ENCODE results near the gene LRRN4CL.
"Not testable (repeated sequence)": the region's sequence is repeated elsewhere in the genome, so short reads cannot be mapped to it uniquely, and the experiment has no call there.

LRRN4CL gene

DNA sequence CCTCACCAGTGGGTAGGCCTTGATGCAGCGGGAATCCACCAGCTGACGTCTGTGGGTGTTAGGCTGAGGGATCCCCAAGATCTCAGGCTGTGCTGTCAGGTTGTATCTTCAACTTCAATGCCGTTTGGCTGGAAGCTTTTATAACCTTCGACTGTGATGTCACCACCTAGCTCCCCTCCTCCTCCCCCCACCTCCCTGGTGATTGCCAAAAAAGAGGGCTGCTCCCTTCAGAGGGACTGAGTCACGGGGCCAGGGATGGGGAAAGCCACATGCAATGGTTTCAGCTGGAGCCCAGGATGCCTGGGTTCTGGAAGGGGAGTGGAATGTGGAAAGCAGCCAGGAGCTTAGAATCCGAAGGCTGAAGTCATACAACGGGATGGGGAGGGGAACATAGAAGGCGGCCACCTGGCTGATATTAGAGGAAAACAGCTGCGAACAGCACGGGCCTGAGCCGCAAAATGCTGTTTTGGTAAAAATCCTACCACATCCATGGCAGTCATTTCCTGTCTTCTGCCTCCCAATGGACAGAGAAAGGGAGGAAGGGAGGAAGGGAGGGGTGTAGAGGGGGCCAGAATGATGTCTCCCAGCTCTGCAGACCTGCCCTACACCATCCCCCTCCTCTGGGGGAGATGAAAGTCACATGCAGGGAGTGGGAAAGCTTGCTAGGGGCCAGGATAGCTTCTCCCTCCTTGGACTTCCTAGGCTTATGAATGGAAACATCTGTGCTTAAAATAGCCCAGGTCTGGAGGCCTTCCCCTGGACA, at the start of gene LRRN4CL:
LRRN4CL (minus strand) TSS at position 110 of the 763 bp plus-strand sequence. CDS start 1,022 bp downstream, outside the sequence.
- DNase-seq (ENCODE audit: low read depth in 3 of 3), result no peak

DNA sequence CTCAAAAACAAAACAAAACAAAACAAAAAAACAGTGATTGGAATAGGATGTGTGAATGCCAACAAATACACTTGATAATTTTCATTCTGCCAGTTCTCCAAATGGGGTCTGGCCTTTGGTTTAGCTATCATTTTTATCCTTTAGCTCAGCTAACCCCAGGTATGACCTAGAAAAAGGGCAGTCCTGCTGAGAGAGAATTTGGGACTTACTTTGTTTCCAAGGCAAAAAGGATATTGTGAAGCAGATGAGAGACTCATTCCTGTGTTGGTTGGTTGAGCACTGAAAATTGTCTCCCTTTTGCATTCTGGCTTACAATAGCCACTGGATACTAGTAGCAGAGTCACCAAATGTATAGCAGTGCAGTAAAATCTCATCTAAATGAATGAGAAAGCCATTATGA, 47.9 kb upstream of the LRRN4CL start:
- no peak for DNase-seq (ENCODE audit: low read depth in 3 of 3)

DNA sequence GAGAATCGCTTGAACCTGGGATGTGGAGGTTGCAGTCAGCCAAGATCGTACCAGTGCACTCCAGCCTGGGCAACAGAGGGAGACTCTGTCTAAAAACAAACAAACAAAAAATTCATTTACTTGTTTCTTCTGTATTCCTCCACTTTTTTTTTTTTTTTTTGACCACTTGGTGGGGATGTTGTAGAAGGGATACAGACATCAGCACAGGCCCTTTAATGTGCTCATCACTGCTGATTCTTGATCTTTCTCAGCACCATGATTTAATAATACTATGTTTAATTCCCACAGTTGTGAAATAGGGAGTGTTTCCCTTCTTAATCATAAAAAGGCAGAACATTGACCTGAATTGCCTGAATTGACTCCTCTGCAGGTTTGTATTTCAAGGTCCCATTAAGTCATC, 43.5 kb upstream of the LRRN4CL start:
- DNase-seq (ENCODE audit: low read depth in 3 of 3), result no peak

DNA sequence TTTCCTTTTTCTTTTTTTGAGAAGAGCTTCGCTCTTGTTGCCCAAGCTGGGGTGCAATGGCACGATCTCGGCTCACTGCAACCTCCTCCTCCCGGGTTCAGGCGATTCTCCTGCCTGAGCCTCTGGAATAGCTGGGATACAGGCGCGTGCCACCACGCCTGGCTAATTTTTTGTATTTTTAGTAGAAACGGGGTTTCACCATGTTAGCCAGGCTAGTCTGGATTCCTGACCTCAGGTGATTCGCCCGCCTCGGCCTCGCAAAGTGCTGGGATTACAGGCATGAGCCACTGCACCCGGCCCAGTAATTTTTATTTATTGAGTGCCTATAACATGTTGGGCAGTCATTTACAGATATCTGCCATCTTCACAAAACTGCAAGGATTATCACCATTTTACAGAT, 40.7 kb upstream of the LRRN4CL start:
- not testable (repeated sequence) for DNase-seq (ENCODE audit: low read depth in 3 of 3)

DNA sequence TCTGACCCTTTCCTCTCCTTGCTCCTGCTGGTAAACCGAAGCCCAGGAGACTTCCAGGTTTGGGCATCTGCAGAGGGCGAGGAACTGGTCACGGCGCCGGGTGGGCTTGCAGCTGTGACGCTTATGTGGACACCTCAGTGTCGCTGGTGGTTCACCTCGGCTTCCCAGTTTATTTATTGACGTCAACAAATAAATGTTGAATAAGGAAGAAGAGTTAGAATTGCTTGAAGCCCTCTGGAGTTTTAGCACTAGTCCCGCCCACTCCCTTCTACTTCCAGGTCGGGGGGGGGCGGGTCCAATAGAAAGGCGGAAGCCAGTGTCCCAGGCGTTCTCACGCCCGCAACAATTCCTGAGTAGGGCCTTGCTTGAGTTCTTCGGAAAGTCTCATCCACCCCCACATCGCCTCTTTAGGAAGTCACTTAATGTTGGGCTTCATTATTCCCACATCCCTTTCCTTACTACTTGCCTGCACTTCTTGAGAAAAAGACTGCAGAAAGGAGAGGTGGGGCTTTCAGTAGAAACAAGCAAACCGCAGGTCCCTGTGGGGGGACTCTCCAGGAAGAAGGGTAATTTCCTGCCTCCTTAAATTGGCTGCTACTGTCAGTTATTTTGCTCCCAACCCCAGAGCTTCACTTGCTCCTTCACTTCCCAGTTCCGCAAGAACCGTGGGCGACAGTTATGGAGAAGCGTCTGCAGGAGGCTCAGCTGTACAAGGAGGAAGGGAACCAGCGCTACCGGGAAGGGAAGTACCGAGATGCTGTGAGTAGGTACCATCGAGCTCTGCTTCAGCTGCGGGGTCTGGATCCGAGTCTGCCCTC, 39.0 kb upstream of the LRRN4CL start, which contains the start of gene TTC9C:
TTC9C (plus strand) TSS at position 316 of the 818 bp plus-strand sequence; CDS start at position 679, 363 bp downstream.
- peak; percentile 62 to 72 (median 69) for DNase-seq (ENCODE audit: low read depth in 3 of 3)

DNA sequence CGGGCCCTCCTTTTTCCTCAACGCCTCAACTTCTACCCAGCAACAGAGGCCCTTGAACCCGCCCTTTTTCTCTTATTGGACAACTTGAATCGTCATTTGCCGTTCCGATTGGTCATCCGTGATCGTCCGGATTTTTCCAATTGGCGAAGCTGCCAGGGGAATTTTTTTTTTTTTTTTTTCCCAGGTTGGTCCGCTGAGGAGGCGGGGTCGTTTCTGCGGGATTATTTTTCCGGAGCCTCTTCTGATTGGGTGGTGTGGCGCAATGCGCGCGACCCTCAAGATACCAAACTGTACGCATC, 38.5 kb upstream of the LRRN4CL start:
- peak in 2 of 3 experiments; percentile 67 to 74 for DNase-seq (ENCODE audit: low read depth in 3 of 3)

DNA sequence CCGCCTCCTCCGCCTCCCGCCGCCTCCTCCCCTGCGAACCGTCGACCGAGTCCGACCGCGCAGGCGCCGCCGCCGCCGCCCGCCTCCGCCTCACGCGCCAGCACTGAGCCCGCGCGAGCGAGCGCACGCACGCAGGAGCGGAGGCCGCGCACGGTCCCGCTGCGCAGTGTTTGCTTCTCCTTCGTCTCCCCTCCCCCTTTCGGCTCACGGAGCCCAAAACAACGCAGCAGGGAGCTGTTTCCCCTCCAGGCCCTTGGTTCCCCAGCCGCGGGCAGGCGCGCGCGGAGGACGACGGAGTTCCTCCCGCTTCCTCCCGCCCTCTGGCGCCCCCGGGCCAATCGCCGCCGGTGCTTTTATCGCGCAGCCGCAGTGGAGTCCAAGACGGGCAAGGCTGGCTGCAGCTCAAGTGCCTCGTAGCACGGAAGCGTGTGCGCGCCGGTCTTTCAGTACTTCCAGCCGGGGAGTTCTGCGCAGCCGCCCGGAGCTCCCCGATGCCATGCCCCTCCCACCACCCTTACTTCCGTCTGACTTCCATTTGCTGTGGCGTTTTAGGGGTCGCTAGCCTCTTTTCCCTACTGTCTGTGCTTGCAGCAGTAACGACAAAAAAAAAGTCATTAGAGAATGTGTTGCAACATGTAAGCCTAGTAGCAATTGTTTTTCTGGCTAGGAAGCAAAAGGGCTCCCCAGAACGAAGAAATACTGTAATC, 38.0 kb upstream of the LRRN4CL start, which contains the start of gene HNRNPUL2:
HNRNPUL2 (minus strand) TSS at position 293 of the 707 bp plus-strand sequence. CDS start 301 bp downstream, outside the sequence.
- peak; percentile 93 to 97 (median 97) for DNase-seq (ENCODE audit: low read depth in 3 of 3)

DNA sequence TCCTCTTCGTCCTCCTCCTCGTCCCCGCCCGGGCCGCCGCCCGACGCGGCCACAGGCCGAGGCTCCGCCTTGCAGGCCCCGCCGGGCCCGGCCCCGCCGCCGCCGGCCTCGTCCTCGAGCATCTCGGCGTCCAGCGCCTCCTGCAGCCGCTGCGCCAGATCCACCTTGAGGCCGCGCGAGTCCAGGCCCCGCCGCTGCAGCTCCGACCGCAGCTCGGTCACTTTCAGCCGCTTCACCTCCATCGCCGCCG, 37.5 kb upstream of the LRRN4CL start:
- no peak for DNase-seq (ENCODE audit: low read depth in 3 of 3)

DNA sequence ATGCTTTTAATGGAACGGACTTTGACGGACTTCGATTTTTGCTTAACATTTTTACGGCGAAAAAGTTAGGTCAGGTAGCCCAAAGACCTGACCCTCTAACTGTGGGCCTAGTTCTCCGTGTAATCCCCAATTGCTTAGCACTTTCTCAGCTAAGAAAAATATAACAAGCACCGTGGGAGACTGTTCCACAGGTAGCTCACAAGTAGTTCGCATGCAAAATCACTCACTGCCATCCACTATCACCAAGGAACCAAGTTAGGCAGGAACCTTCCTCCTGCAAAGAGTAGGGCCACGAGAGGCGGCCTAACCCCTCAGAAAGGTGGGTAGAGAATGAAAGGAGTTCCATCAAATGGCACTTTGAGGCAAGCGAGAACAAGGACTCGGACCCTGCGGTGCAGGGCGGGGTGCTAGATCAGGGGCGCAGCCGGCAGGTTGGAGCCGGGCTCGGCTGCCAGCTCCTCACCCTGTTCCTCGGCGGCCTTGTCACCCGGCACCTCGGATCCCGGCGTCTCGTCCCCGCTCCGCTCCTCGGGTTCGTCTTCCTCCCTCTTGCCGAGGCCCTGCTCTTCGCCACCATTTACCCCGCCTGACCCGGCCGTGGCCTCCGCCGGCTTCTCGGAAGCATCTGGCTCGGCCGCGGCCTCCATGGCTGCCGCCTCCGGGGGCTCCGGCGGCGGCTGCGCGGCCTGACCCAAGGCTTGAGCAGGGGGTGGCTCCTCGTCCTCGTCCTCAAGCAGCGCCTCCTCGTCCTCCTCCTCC, 37.0 kb upstream of the LRRN4CL start:
- DNase-seq (ENCODE audit: low read depth in 3 of 3), result no peak

DNA sequence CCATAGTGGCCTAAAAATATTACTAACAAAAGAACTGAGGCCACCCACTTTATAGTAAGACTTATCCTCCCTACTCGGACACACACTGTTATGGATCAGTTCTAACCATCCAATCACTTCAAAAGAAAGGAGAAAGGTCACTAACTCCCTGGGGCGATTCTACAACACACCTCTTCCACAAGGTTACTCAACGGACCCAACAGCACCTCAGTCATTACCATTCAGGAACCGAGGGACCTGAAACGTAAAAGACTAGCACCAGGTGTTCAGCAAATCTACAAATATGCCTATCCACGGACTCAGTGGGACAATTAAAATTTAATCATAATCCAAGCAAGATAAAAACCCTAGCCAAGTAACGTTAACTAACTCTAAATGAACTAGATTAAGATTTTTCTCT, 36.3 kb upstream of the LRRN4CL start:
- no peak for DNase-seq (ENCODE audit: low read depth in 3 of 3)

DNA sequence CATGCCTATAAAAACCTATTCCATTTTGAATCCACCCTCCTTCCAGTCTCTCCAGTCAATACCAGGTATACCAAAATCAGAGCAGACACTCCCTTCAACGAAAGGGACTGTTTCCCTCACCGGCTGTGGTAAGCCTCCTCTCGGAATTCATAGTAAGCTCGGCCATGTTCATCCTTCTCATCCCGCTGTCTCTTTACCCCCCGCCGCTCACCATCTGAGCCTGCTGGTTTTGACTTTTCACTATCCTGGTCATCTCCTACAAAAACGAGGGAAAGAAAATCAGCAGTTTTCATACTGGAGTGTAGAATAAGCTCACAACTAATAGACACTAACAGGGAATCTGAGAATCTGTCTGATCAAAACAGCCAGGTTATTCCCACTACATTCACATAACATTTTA, 34.8 kb upstream of the LRRN4CL start:
- no peak for DNase-seq (ENCODE audit: low read depth in 3 of 3)

DNA sequence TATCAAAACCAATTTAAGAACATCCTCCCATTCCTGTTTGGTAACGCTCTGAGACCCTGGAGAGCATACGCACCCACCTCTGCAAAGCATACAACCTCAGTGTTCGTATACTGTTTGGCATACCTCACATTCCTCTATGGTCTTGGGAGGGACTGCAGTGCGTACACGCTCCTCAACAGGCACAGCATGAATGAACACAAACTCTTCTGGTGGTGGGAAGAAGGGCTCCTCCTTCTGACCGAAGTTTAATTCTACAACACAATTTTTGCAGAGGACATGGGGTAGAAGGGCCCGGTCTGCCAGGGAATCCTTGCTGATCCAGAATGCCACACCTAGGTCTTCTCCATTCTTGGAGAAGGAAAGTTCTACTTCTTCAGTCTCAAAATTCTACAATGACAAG, 32.7 kb upstream of the LRRN4CL start:
- no peak for DNase-seq (ENCODE audit: low read depth in 3 of 3)

DNA sequence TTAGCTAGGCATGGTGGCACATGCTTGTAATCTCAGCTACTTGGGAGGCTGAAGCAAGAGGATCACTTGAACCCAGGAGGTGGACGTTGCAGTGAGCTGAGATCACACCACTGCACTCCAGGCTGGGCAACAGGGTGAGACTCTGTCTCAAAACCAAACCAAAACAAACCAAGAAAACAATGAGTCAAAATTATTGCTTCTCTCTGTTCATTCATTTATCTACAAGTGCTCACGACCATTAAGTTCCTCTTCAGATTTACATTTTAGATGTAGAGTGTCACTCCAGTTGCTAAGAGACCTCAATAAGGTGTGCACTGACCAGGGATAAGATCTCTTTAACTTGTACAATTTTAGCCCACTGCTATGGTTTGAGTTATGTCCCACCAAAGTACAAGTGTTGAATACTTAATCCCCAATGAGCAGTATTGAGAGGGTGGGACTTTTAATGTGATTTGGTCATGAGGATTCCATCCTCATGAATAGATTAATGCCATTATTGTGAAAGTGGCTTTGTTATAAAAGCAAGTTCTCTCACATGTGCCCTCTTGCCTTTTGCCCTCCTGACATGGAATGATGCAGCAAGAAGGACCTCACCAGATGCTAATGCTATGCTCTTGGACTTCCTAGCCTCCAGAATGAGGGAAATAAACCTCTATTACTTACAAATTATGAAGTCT, 30.1 kb upstream of the LRRN4CL start:
- DNase-seq (ENCODE audit: low read depth in 3 of 3), result no peak

DNA sequence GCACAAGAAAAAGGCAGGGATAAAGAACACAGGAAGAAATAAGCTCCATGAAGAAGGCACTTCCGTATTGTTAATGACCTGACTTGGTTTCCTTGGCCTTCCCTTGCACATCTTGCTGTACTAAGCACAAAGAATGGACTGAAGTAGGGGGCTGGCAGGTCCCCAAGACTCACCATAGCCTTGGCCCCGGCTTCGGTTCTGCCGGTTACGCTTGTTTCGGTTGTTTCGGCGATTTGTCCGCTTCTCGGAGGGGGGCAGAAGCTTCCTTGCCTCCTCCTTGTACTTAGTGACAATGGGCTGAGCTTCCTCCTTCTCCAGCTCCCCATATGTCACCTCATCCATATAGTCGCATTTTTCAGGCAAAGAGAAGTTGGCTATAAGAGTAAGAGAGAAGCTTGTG, 27.5 kb upstream of the LRRN4CL start:
- no peak for DNase-seq (ENCODE audit: low read depth in 3 of 3)

DNA sequence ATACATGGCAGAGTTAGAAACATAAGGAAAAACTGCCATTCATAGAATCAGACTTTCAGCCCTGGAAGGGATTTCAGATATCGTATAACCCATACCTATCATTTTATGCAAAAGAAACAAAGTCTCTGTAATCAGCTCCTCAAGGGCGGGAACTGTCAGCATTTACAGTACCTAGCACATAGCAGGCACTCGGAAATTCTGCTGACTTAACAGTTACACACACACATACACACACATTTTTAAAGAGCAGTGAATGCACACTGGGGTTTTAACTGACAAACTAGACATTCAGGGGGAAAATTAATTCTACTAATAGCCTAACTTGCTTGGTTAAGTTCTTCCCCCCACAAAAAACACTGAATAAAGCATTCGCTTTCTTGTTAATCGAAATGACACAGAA, 26.9 kb upstream of the LRRN4CL start:
- DNase-seq (ENCODE audit: low read depth in 3 of 3), result no peak

DNA sequence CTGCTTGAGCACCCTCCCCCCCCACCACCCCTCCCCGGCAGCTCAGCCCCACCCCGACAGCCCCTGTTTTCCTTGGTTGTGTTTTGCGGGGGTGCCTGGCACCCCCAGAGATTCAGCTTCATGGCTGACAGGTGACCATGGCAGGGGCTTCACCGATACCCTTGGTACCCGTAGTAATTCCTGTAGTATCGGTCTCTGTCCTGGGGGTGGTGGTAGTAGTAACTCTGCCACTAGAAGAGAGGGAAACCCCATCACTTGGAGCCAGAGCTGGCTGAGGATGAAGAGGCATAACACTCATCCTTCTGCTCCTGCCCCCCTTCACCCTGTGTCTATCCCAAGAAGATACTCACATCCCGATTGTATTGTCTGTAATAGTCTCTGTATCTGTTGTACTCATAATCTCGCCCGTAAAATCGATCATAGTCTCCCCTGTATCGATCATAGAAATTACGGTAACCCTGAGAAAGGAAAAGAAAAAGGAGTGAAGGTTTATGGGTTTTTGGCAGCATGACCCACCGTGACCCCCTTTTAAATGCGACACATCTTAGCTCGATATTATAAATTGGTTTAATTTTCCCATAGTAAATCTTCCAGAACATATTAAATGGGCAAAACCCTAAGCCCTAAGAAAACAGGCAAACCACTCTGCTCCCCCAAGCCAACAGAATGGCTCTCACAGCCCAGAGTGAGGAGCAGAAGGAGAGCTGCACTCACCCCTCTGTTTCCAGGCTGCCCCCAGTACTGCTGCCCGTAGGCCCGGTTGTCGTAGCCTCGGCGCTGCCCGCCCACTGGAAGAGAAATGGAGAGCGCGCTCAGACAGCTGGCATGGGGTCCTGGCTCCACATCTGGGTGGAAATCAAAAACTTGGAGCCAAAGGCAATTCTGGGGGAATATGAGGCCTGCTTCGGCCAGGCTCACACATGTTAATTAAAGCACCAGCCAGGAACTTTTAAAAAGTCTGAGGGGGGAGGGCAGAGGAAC, 26.1 kb upstream of the LRRN4CL start:
- no peak for DNase-seq (ENCODE audit: low read depth in 3 of 3)

DNA sequence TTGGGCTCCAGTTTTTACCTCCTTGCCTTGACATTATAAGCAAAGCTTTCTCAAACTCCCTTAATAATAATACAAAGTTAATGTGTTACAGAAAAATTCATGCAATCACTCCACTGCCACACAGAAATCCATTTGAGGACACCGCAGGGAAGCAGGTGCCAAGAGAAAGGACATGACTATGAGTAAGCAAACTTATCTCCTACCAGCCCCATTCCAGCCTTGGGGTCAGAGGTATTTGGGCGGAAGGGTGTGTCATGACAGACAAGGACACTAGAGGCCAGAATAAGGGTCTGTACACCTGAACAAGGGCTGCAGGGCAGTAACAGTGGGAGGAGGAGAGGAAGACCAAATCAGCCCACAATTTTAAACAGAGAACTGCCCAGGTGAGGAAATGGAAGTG, 24.0 kb upstream of the LRRN4CL start:
- no peak for DNase-seq (ENCODE audit: low read depth in 3 of 3)

DNA sequence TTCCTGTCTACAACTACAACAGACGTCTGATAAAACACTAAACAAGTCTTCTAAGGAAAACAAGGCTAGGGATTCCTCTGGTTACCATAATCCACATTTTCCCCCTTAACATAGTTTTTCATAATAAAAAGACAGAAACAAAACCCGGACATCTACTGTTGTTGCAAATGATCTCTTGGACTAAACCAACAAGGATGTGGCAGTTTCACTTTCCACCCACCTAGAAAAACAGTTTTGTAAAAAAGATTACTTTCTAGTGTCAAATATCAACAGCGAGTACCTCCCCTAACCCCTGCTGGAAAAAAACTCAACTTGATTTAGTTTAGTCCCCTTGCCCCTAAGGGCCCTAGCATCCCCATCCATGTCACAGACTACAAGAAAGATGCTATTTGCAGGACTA, 23.5 kb upstream of the LRRN4CL start:
- DNase-seq (ENCODE audit: low read depth in 3 of 3), result no peak

DNA sequence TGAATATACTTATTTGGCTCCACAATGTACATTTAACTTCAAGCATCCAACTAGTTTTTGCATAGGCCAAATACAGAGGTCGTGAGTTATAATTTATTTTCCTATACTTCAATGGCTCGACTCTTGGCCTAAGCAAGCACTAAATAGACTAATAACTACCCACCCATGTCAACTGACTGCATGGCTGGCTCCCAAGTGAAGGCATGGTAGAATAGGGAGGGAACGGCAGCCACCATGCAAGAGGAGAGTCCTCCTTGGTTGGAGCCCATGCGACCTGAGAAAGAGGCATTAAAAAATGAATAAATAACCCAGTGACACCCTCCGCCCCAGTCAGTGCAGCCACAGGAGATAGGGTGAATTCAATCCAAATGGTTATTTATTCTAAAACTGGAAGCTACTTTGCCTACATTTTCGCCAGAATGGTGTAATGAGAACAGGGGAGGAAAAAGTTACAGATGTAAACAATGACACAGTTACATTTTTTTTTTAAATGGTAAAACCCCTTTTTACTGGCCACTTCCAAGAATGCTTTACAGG, 23.0 kb upstream of the LRRN4CL start:
- no peak for DNase-seq (ENCODE audit: low read depth in 3 of 3)

DNA sequence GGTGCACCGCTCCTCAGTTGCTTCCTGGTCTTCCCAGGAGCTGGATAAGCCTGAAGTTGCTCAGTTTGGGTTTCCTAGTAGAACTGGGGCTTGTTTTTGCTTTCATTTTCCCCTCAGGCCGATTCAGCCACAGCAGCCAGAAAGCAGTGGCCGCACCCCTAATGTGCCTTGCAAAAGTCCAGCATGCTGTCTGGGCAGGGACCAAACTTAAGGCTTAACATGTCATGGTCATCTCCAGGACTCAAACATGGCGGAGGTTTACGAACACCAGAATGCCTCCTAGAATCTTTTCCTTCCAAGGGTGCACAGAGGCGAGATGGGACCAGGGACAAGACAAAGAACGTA, 20.6 kb upstream of the LRRN4CL start:
- DNase-seq (ENCODE audit: low read depth in 3 of 3), result no peak
